Fibroblast of pulmonary artery (primary cell): ENCODE results near the gene VEPH1.

Experiments
- DNase-seq: peaks from one replicate; pipeline ENCODE4 v3.0.0-alpha.2; 2010; ENCODE audit warnings: low read depth
- H3K4me3 ChIP-seq: replicated peaks from 2 replicates; pipeline ENCODE4 v1.5.1; 2011; ENCODE audit warnings: low read depth, mild to moderate bottlenecking, control low read depth, low read length, moderate library complexity
- TF ChIP-seq, protein P1 (sequence below): IDR thresholded peaks from 2 replicates; pipeline ENCODE4 v1.5.1; 2011; ENCODE audit warnings: mild to moderate bottlenecking, control low read depth, low read length, inconsistent platforms; ENCODE audit errors: missing control alignments

The VEPH1 gene

DNA sequence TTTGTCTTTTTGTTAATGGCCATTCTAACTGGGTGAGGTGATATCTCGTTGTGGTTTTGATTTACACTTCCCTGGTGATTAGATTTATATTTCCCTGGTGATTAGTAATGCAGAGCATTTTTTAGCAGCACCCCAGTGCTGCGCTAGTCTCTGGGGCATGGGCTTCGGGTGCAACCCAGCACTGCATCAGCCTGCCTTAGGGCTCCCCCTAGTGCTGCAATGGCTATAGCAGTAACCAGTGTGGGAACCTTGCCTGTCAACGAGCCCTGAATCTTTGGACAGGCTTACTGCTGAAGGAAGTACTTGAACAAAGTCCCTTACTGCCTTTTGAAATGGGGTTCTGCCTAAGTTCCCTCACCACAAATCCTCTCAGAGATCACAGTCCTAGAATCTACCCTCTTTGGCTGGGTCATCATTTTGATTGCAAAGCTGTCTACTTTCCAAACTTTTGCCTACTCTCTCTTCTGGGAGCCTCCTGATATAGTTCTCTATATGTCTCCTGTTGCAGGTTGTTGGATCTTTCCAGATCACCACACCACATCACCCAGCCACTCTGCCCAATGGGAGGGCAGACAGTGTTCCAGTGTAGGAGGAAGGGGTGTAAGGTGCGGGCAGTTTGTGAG, 264.0 kb downstream of the VEPH1 start:
- H3K4me3 ChIP-seq, result no peak overlapping the region
- DNase-seq, result peak; percentile 66
- TF ChIP-seq, protein P1, sequence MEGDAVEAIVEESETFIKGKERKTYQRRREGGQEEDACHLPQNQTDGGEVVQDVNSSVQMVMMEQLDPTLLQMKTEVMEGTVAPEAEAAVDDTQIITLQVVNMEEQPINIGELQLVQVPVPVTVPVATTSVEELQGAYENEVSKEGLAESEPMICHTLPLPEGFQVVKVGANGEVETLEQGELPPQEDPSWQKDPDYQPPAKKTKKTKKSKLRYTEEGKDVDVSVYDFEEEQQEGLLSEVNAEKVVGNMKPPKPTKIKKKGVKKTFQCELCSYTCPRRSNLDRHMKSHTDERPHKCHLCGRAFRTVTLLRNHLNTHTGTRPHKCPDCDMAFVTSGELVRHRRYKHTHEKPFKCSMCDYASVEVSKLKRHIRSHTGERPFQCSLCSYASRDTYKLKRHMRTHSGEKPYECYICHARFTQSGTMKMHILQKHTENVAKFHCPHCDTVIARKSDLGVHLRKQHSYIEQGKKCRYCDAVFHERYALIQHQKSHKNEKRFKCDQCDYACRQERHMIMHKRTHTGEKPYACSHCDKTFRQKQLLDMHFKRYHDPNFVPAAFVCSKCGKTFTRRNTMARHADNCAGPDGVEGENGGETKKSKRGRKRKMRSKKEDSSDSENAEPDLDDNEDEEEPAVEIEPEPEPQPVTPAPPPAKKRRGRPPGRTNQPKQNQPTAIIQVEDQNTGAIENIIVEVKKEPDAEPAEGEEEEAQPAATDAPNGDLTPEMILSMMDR, result peak; percentile 82

DNA sequence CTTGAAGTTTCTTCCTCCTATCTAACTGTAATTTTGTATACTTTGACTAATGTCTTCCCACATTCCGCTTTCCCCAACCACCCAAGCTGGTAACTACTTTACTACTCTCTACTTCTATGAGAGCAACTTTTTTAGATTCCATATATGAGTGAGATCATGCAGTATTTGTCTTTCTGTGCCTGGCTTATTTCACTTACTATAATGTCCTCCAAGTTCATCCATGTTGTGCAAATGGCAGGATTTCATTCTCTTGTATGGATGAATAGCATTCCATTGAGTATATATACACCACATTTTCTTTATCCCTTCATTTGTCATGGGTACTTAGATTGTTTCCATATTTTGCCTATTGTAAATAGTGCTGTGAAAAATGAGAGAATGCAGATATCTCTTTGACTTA, 264.8 kb downstream of the VEPH1 start:
- H3K4me3 ChIP-seq, result no peak overlapping the region
- TF ChIP-seq, protein P1, result no peak
- DNase-seq, result no peak

GRCh38 chr3:157237886-157238285, 265.3 kb downstream of the VEPH1 start:
- no peak for DNase-seq
- TF ChIP-seq, protein P1, result no peak
- no peak overlapping the region for H3K4me3 ChIP-seq

DNA sequence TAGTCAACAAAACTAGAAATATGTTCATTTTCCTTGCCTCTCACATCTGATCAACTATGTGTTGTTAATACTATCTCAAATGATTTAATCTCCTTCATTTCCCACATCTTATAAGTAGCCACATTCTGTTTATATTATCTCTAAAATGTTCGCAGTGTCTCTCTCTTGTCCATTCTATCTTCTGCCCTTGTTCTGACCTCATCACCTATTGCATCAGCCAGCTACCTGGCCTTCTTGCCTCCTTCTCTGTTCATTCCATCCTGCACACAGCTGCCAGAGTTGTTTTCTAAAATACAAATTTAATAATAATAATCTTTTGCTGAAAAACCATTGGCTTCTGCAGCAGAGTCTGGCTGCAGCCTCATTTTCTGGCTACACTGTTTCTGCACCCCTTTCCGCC, 267.9 kb downstream of the VEPH1 start:
- TF ChIP-seq, protein P1, result no peak
- DNase-seq, result no peak
- no peak overlapping the region for H3K4me3 ChIP-seq

DNA sequence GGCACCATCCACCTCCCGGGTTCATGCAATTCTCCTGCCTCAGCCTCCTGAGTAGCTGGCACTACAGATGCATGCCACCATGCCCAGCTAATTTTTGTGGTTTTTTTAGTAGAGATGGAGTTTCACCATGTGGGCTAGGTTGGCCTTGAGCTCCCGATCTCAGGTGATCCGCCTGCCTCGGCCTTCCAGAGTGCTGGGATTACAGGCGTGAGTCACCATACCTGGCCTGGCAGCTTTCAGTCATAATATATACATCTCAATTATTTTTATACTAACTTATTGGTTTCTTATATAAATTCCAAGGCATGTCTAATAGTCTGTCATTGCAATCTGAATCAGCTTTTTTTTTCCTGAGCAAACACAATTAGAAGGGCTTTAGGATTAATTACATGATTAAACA, 269.3 kb downstream of the VEPH1 start:
- H3K4me3 ChIP-seq, result no peak overlapping the region
- TF ChIP-seq, protein P1, result no peak
- DNase-seq, result no peak

- DNase-seq, result no peak
- H3K4me3 ChIP-seq, result no peak overlapping the region
- TF ChIP-seq, protein P1, result no peak
Measured at GRCh38 chr3:157232141-157232540, 271.1 kb downstream of the VEPH1 start.

GRCh38 chr3:157231071-157231470, 272.1 kb downstream of the VEPH1 start:
- DNase-seq, result peak; percentile 78
- no peak overlapping the region for H3K4me3 ChIP-seq
- TF ChIP-seq, protein P1, result no peak
